SK-N-SH (cell line): Measurements from ENCODE around the gene B3GNT5.

Experiments
- EP300 ChIP-seq, 2 experiments: IDR thresholded peaks; 2 replicates each; pipeline versions ENCODE4 v1.4.0 to v1.6.1; 2012; ENCODE audit warnings: borderline replicate concordance in 1 of 2, low read depth in 1 of 2, low read length in 1 of 2
- REST ChIP-seq: IDR thresholded peaks from 2 replicates; pipeline ENCODE4 v1.6.1; 2012; ENCODE audit warnings: mild to moderate bottlenecking, low read depth, low read length, moderate library complexity

GRCh38 chr3:183261151-183261724 is 8.2 kb downstream of the B3GNT5 start:
- TF ChIP-seq EP300 (IDR thresholded peaks at IDR 0.05; ENCODE audit: borderline replicate concordance in 1 of 2, low read depth in 1 of 2, low read length in 1 of 2) = no peak
- TF ChIP-seq REST = no peak
